HG03432 (cell line): Measurements from ENCODE around the gene NPFF.
A peak's percentile ranks its signal among the peaks of the same experiment; 100 is the strongest.

ENCODE experiments used
- ATAC-seq: cut with Tn5 transposase; IDR thresholded peaks from one replicate; pipeline ENCODE4 v1.9.1; 2021; ENCODE audit warnings: mild to moderate bottlenecking, moderate library complexity; ENCODE audit not compliant: unreplicated experiment

NPFF gene

GRCh38 chr12:53514628-53515290 is 7.5 kb upstream of the NPFF start:
- no peak for ATAC-seq

- ATAC-seq: no peak
These were observed 6.6 kb upstream of the NPFF start for GRCh38 chr12:53513712-53514410.

- ATAC-seq: no peak
These were observed 3.0 kb upstream of the NPFF start for GRCh38 chr12:53510181-53510812.

GRCh38 chr12:53508534-53509170 is 1.4 kb upstream of the NPFF start:
- ATAC-seq: peak; percentile 84

GRCh38 chr12:53507603-53507885 is 260 bp upstream of the NPFF start:
- no peak for ATAC-seq

GRCh38 chr12:53506450-53506785 is 866 bp downstream of the NPFF start:
- ATAC-seq: no peak

GRCh38 chr12:53505555-53506449 is 1.5 kb downstream of the NPFF start:
- no peak for ATAC-seq

- ATAC-seq: no peak
These were observed 2.2 kb downstream of the NPFF start for GRCh38 chr12:53505086-53505485.

- ATAC-seq: no peak
These were observed 3.0 kb downstream of the NPFF start for GRCh38 chr12:53504004-53504920.

GRCh38 chr12:53502983-53503728 is 4.1 kb downstream of the NPFF start:
- ATAC-seq: no peak

GRCh38 chr12:53502331-53502730 is 5.0 kb downstream of the NPFF start:
- no peak for ATAC-seq

- no peak for ATAC-seq
These were observed 5.6 kb downstream of the NPFF start for GRCh38 chr12:53501615-53502181.

- ATAC-seq: peak; percentile 78
These were observed 6.3 kb downstream of the NPFF start, which contains the start of gene TARBP2 for GRCh38 chr12:53500776-53501614. TARBP2 (plus strand) TSS chr12:53501283; CDS start chr12:53501409, 126 bp downstream.

- no peak for ATAC-seq
These were observed 7.0 kb downstream of the NPFF start for GRCh38 chr12:53500142-53500775.

GRCh38 chr12:53499266-53500141 is 7.8 kb downstream of the NPFF start, which contains the start of gene MAP3K12:
MAP3K12 (minus strand) TSS chr12:53499458; CDS start chr12:53487391, 12,067 bp downstream.
- ATAC-seq: no peak

- ATAC-seq: no peak
These were observed 9.1 kb downstream of the NPFF start for GRCh38 chr12:53498235-53498630.
